Loucy (cell line): ENCODE measurements around the gene ZNF791.
"Not testable (repeated sequence)": the region's sequence is repeated elsewhere in the genome, so short reads cannot be mapped to it uniquely, and the experiment has no call there.

Experiments
- EZH2phosphoT487 ChIP-seq: fragments of 200-600 bp; IDR thresholded peaks from 2 replicates; pipeline ENCODE4 v1.6.1; 2018; ENCODE audit warnings: antibody characterized with exemption, mild to moderate bottlenecking, moderate library complexity, borderline replicate concordance
- TF ChIP-seq, protein P1 (sequence below): fragments of 200-600 bp; sonication (generic); conservative IDR thresholded peaks from 2 replicates; pipeline ENCODE4 v1.5.1; 2014; ENCODE audit warnings: mild to moderate bottlenecking, antibody characterized with exemption, low read length

DNA sequence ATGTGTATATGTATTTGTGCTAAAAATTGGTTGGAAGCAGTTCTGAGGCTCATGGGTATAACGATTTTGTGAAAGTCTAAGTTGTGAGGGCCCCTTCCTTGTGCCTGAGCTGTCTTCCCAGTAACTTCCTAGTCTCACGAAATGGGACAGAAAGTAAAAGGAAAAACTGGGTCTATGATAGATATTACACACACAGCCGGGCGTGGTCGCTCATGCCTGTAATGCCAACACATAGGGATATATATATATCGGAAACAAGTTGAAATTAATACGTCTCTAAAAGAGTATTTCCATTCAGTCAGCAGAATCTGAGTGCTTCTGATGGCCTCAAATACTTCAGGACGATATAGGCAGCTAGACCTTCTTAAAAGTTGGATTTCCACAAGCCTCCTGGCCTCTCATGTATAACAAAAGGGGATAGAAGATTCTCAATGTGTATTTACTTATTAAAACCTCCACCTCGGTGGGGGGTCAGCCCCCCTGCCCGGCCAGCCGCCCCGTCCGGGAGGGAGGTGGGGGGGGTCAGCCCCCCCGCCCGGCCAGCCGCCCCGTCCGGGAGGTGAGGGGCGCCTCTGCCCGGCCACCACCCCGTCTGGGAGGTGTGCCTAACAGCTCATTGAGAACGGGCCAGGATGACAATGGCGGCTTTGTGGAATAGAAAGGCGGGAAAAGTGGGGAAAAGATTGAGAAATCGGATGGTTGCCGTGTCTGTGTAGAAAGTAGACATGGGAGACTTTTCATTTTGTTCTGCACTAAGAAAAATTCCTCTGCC, 10.7 kb downstream of the ZNF791 start:
- TF ChIP-seq, protein P1, sequence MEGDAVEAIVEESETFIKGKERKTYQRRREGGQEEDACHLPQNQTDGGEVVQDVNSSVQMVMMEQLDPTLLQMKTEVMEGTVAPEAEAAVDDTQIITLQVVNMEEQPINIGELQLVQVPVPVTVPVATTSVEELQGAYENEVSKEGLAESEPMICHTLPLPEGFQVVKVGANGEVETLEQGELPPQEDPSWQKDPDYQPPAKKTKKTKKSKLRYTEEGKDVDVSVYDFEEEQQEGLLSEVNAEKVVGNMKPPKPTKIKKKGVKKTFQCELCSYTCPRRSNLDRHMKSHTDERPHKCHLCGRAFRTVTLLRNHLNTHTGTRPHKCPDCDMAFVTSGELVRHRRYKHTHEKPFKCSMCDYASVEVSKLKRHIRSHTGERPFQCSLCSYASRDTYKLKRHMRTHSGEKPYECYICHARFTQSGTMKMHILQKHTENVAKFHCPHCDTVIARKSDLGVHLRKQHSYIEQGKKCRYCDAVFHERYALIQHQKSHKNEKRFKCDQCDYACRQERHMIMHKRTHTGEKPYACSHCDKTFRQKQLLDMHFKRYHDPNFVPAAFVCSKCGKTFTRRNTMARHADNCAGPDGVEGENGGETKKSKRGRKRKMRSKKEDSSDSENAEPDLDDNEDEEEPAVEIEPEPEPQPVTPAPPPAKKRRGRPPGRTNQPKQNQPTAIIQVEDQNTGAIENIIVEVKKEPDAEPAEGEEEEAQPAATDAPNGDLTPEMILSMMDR, result not testable (repeated sequence)
- not testable (repeated sequence) for TF ChIP-seq EZH2phosphoT487
